Measurements from ENCODE around the gene C2CD2. TPM values are rescaled to one million over a fixed set of nuclear protein-coding genes. Genes with fewer than 3 reads are reported as not detected.

C2CD2 gene
- total RNA-seq, 1 donor from 2014 or later: 34.3 TPM

GRCh38 chr21:41972511-41973205, 18.8 kb upstream of the C2CD2 start:
- Mint-ChIP-seq H3K4me1 (ENCODE audit: unreplicated experiment) (peaks cover 14% of the 10 kb centered on the region), H3K36me3 (ENCODE audit: low read depth, unreplicated experiment) (no peaks in the 10 kb centered on the region), H3K9me3 (ENCODE audit: unreplicated experiment) (no peaks in the 10 kb centered on the region), H3K27ac (ENCODE audit: unreplicated experiment) (no peak overlapping the region), H3K4me3 (ENCODE audit: unreplicated experiment) (no peak overlapping the region), H3K27me3 (ENCODE audit: unreplicated experiment) (peaks cover 2% of the 10 kb centered on the region)
- no peak for DNase-seq (ENCODE audit: low spot score)
- TF ChIP-seq CTCF (IDR thresholded peaks at IDR 0.05; ENCODE audit: unreplicated experiment): no peak

GRCh38 chr21:41971891-41972290, 18.1 kb upstream of the C2CD2 start:
- Mint-ChIP-seq H3K4me3 (ENCODE audit: unreplicated experiment) (no peak overlapping the region), H3K4me1 (ENCODE audit: unreplicated experiment) (peaks cover 14% of the 10 kb centered on the region), H3K27me3 (ENCODE audit: unreplicated experiment) (peaks cover 2% of the 10 kb centered on the region), H3K36me3 (ENCODE audit: low read depth, unreplicated experiment) (no peaks in the 10 kb centered on the region), H3K9me3 (ENCODE audit: unreplicated experiment) (no peaks in the 10 kb centered on the region), H3K27ac (ENCODE audit: unreplicated experiment) (no peak overlapping the region)
- TF ChIP-seq CTCF (IDR thresholded peaks at IDR 0.05; ENCODE audit: unreplicated experiment): no peak
- DNase-seq (ENCODE audit: low spot score): no peak

- H3K4me3 Mint-ChIP-seq (ENCODE audit: unreplicated experiment): no peak overlapping the region
- no peaks in the 10 kb centered on the region for H3K9me3 Mint-ChIP-seq (ENCODE audit: unreplicated experiment)
- H3K36me3 Mint-ChIP-seq (ENCODE audit: low read depth, unreplicated experiment): no peaks in the 10 kb centered on the region
- peaks cover 2% of the 10 kb centered on the region for H3K27me3 Mint-ChIP-seq (ENCODE audit: unreplicated experiment)
- no peak for DNase-seq (ENCODE audit: low spot score)
- no peak overlapping the region for H3K27ac Mint-ChIP-seq (ENCODE audit: unreplicated experiment)
- no peak for TF ChIP-seq CTCF (IDR thresholded peaks at IDR 0.05; ENCODE audit: unreplicated experiment)
- H3K4me1 Mint-ChIP-seq (ENCODE audit: unreplicated experiment): peaks cover 14% of the 10 kb centered on the region
These were observed 17.2 kb upstream of the C2CD2 start for GRCh38 chr21:41970751-41971653.

- H3K4me3 Mint-ChIP-seq (ENCODE audit: unreplicated experiment): no peak overlapping the region
- peaks cover 2% of the 10 kb centered on the region for H3K27me3 Mint-ChIP-seq (ENCODE audit: unreplicated experiment)
- H3K36me3 Mint-ChIP-seq (ENCODE audit: low read depth, unreplicated experiment): no peaks in the 10 kb centered on the region
- peaks cover 14% of the 10 kb centered on the region for H3K4me1 Mint-ChIP-seq (ENCODE audit: unreplicated experiment)
- DNase-seq (ENCODE audit: low spot score): no peak
- H3K9me3 Mint-ChIP-seq (ENCODE audit: unreplicated experiment): no peaks in the 10 kb centered on the region
- no peak overlapping the region for H3K27ac Mint-ChIP-seq (ENCODE audit: unreplicated experiment)
- no peak for TF ChIP-seq CTCF (IDR thresholded peaks at IDR 0.05; ENCODE audit: unreplicated experiment)
These were observed 16.2 kb upstream of the C2CD2 start for GRCh38 chr21:41970106-41970391.

- Mint-ChIP-seq H3K36me3 (ENCODE audit: low read depth, unreplicated experiment) (no peaks in the 10 kb centered on the region), H3K4me3 (ENCODE audit: unreplicated experiment) (no peak overlapping the region), H3K4me1 (ENCODE audit: unreplicated experiment) (peaks cover 7% of the 10 kb centered on the region), H3K27ac (ENCODE audit: unreplicated experiment) (no peak overlapping the region), H3K27me3 (ENCODE audit: unreplicated experiment) (peaks cover 2% of the 10 kb centered on the region), H3K9me3 (ENCODE audit: unreplicated experiment) (no peaks in the 10 kb centered on the region)
- DNase-seq (ENCODE audit: low spot score): no peak
- no peak for TF ChIP-seq CTCF (IDR thresholded peaks at IDR 0.05; ENCODE audit: unreplicated experiment)
These were observed 13.9 kb upstream of the C2CD2 start for GRCh38 chr21:41967708-41968107.

Data from endothelial cell (in vitro differentiated cells).